HepG2 (cell line): ENCODE measurements around the gene RHD. TPM values are rescaled to one million over a fixed set of nuclear protein-coding genes. Genes with fewer than 3 reads are reported as not detected.

Experiments
- CBX1 ChIP-seq: IDR thresholded peaks from one replicate; pipeline ENCODE4 v1.6.1; 2016; ENCODE audit warnings: antibody characterized with exemption, low read depth
- FLYWCH1 ChIP-seq: sonication (generic); formaldehyde crosslinking; IDR thresholded peaks from 2 replicates; pipeline ENCODE4 v1.8.1; 2023; ENCODE audit warnings: mild to moderate bottlenecking, missing genetic modification reagents
- GATAD1 ChIP-seq: IDR thresholded peaks from 2 replicates; pipeline ENCODE4 v1.6.1; 2016; ENCODE audit warnings: missing genetic modification reagents, missing compliant biosample characterization
- HNF4A ChIP-seq: sonication (generic); formaldehyde crosslinking; IDR thresholded peaks from 2 replicates; pipeline ENCODE4 v1.4.0; 2020; ENCODE audit warnings: missing genetic modification reagents
- MYC ChIP-seq: sonication (generic); formaldehyde crosslinking; IDR thresholded peaks from 2 replicates; pipeline ENCODE4 v1.9.0; 2021; ENCODE audit warnings: missing genetic modification reagents, borderline replicate concordance
- NPAS2 ChIP-seq: sonication (generic); formaldehyde crosslinking; IDR thresholded peaks from 2 replicates; pipeline ENCODE4 v1.8.0; 2022; ENCODE audit warnings: mild to moderate bottlenecking, missing genetic modification reagents, borderline replicate concordance
- SMARCE1 ChIP-seq: fragments of 450-650 bp; IDR thresholded peaks from 2 replicates; pipeline ENCODE4 v1.6.1; 2017; ENCODE audit warnings: borderline replicate concordance
- TIGD3 ChIP-seq: sonication (generic); formaldehyde crosslinking; IDR thresholded peaks from 2 replicates; pipeline ENCODE4 v1.5.1; 2020; ENCODE audit warnings: mild to moderate bottlenecking, missing genetic modification reagents, borderline replicate concordance
- U2AF2 ChIP-seq: fragments of 200-400 bp; formaldehyde crosslinking; IDR thresholded peaks from 2 replicates; pipeline ENCODE4 v1.6.1; 2017; ENCODE audit warnings: low read depth, mild to moderate bottlenecking, low read length
- ZKSCAN1 ChIP-seq: fragments of 150-350 bp; IDR thresholded peaks from 2 replicates; pipeline ENCODE4 v1.6.1; 2014; ENCODE audit warnings: low read length
- ZNF431 ChIP-seq: sonication (generic); formaldehyde crosslinking; IDR thresholded peaks from 2 replicates; pipeline ENCODE4 v1.9.0; 2022; ENCODE audit warnings: missing genetic modification reagents, low read depth, mild to moderate bottlenecking, borderline replicate concordance
- ZNF432 ChIP-seq: sonication (generic); formaldehyde crosslinking; IDR thresholded peaks from 2 replicates; pipeline ENCODE4 v1.5.0; 2020; ENCODE audit warnings: missing genetic modification reagents, mild to moderate bottlenecking, borderline replicate concordance
- ZNF543 ChIP-seq: sonication (generic); formaldehyde crosslinking; IDR thresholded peaks from 2 replicates; pipeline ENCODE4 v1.4.0; 2020; ENCODE audit warnings: mild to moderate bottlenecking, missing genetic modification reagents
- ZNF549 ChIP-seq: sonication (generic); formaldehyde crosslinking; IDR thresholded peaks from 2 replicates; pipeline ENCODE4 v1.5.0; 2020; ENCODE audit warnings: missing genetic modification reagents
- ZNF639 ChIP-seq: conservative IDR thresholded peaks from 2 replicates; pipeline ENCODE4 v1.6.1; 2018; ENCODE audit warnings: missing genetic modification reagents
- polyA plus RNA-seq, 8 experiments: library from polyadenylated mRNA; depleted of rRNA in 3 of 8; stranded (reverse) in 7 of 8; unstranded in 1 of 8; fragments of >200 nt; fragmentation: Illumina TruSeq in 4 of 8; extraction: Trizol in 4 of 8; gene quantifications; 2 replicates each; pipeline versions ENCODE4 v1.2.1 to v1.2.3, GENCODE V29; 2011 to 2016; ENCODE audit warnings: low read depth in 4 of 8, missing spikeins in 1 of 8, mixed read lengths in 1 of 8; ENCODE audit not compliant: insufficient read depth in 1 of 8
- total RNA-seq, 5 experiments: library from RNA; depleted of rRNA; stranded (reverse); fragments of >200 nt; fragmentation: Illumina TruSeq; extraction: Trizol; gene quantifications; 2 replicates each; pipeline ENCODE4 v1.2.3, GENCODE V29; 2016; ENCODE audit warnings: low read depth in 1 of 5
- TF ChIP-seq, protein P1 (sequence below): IDR thresholded peaks from 2 replicates; pipeline ENCODE4 v1.6.1; 2018; ENCODE audit warnings: missing genetic modification reagents
- TF ChIP-seq, protein P2 (sequence below): sonication (generic); formaldehyde crosslinking; conservative IDR thresholded peaks from 2 replicates; pipeline ENCODE4 v1.8.0; 2022; ENCODE audit warnings: mild to moderate bottlenecking, moderate library complexity, missing genetic modification reagents
- TF ChIP-seq, protein P3 (sequence below): sonication (generic); formaldehyde crosslinking; IDR thresholded peaks from 2 replicates; pipeline ENCODE4 v1.4.0; 2020; ENCODE audit warnings: missing genetic modification reagents, low read depth, mild to moderate bottlenecking, borderline replicate concordance
- TF ChIP-seq, protein P4 (sequence below): sonication (generic); formaldehyde crosslinking; IDR thresholded peaks from 2 replicates; pipeline ENCODE4 v1.5.1; 2020; ENCODE audit warnings: missing genetic modification reagents, mild to moderate bottlenecking, borderline replicate concordance

The RHD gene
- total and polyA plus RNA-seq, 2 of the 13 experiments (the other 11 are each of a cell fraction or from before 2014, with no cell fraction given): not detected

DNA sequence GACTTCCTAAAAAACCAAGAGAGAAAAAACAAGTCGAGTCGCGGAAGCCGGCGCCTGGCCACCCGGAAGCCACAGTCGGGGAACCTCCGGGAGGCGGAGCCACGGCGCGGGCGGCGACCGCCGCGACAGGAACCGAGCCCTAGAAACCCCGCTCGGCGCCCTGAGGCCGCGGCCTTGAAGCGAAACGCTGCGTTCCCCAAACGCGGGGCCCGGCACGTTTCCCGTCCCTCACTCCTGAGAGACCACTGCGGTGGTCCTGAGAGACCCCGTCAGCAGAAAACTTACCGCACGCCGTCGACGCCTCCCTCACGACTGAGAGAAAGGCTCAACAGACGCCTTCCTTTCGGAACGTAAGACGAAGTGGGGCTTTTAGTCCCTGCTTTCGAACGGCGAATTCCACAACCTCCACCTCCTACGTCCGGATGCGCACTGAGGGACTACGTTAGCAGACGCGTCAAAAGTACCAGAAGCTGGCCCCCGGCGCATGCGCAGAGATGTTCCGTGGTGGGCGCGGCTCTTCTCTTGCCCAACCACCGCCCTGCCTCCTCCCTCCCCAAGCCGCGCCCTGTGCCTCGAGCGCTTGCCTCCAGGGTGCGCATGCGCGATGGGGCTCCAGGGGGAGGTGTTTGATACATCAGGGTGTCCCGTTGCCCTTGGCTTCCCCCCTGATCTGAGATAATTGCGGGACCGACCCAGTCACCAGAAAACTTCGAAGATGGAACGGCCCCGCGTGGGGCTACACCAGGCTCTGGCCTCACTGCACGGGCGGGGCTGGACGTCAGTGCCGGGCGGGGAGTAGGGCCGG, 25.1 kb upstream of the RHD start, which contains the start of gene RSRP1 (continued):
- TF ChIP-seq ZNF431 (CRISPR knock-in tag) (no peak; the same call in none of the 2 replicates), MYC (CRISPR knock-in tag) (peak; percentile 54; the same call in 1 of the 2 replicates), TIGD3 (peak; percentile 76; the same call in 1 of the 2 replicates), HNF4A (CRISPR knock-in tag) (0 out of 2 replicates have a peak, but pooled peaks have one; percentile 4), ZNF432 (CRISPR knock-in tag) (no peak), CBX1 (peak; percentile 58), GATAD1 (CRISPR knock-in tag) (peak; percentile 83), NPAS2 (CRISPR knock-in tag) (no peak), SMARCE1 (no peak), U2AF2 (peak; percentile 77; the same call in 1 of the 2 replicates), ZNF543 (CRISPR knock-in tag) (no peak; the same call in 1 of the 2 replicates), ZKSCAN1 (no peak), ZNF549 (CRISPR knock-in tag) (no peak), FLYWCH1 (CRISPR knock-in tag) (0 out of 2 replicates have a peak, but pooled peaks have one; percentile 23), ZNF639 (CRISPR knock-in tag) (peak; percentile 78)
- TF ChIP-seq, protein P1, sequence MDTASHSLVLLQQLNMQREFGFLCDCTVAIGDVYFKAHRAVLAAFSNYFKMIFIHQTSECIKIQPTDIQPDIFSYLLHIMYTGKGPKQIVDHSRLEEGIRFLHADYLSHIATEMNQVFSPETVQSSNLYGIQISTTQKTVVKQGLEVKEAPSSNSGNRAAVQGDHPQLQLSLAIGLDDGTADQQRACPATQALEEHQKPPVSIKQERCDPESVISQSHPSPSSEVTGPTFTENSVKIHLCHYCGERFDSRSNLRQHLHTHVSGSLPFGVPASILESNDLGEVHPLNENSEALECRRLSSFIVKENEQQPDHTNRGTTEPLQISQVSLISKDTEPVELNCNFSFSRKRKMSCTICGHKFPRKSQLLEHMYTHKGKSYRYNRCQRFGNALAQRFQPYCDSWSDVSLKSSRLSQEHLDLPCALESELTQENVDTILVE (CRISPR knock-in tag): peak; percentile 87
- TF ChIP-seq, protein P2, sequence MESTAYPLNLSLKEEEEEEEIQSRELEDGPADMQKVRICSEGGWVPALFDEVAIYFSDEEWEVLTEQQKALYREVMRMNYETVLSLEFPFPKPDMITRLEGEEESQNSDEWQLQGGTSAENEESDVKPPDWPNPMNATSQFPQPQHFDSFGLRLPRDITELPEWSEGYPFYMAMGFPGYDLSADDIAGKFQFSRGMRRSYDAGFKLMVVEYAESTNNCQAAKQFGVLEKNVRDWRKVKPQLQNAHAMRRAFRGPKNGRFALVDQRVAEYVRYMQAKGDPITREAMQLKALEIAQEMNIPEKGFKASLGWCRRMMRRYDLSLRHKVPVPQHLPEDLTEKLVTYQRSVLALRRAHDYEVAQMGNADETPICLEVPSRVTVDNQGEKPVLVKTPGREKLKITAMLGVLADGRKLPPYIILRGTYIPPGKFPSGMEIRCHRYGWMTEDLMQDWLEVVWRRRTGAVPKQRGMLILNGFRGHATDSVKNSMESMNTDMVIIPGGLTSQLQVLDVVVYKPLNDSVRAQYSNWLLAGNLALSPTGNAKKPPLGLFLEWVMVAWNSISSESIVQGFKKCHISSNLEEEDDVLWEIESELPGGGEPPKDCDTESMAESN (CRISPR knock-in tag): peak; percentile 68; the same call in 1 of the 2 replicates
- TF ChIP-seq, protein P3, sequence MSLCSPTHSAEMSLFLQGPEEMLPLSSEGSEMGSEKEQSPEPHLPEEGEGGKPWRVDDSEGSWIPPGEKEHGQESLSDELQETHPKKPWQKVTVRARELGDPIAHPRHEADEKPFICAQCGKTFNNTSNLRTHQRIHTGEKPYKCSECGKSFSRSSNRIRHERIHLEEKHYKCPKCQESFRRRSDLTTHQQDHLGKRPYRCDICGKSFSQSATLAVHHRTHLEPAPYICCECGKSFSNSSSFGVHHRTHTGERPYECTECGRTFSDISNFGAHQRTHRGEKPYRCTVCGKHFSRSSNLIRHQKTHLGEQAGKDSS: no peak; the same call in 1 of the 2 replicates
- TF ChIP-seq, protein P4, sequence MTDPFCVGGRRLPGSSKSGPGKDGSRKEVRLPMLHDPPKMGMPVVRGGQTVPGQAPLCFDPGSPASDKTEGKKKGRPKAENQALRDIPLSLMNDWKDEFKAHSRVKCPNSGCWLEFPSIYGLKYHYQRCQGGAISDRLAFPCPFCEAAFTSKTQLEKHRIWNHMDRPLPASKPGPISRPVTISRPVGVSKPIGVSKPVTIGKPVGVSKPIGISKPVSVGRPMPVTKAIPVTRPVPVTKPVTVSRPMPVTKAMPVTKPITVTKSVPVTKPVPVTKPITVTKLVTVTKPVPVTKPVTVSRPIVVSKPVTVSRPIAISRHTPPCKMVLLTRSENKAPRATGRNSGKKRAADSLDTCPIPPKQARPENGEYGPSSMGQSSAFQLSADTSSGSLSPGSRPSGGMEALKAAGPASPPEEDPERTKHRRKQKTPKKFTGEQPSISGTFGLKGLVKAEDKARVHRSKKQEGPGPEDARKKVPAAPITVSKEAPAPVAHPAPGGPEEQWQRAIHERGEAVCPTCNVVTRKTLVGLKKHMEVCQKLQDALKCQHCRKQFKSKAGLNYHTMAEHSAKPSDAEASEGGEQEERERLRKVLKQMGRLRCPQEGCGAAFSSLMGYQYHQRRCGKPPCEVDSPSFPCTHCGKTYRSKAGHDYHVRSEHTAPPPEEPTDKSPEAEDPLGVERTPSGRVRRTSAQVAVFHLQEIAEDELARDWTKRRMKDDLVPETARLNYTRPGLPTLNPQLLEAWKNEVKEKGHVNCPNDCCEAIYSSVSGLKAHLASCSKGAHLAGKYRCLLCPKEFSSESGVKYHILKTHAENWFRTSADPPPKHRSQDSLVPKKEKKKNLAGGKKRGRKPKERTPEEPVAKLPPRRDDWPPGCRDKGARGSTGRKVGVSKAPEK (CRISPR knock-in tag): no peak
